ENCODE measurements around the gene LCN10. TPM values are rescaled to one million over a fixed set of nuclear protein-coding genes. Genes with fewer than 3 reads are reported as not detected.

LCN10 gene
- total and polyA plus RNA-seq, 9 of the 15 experiments (the other 6 are each of a cell fraction or from before 2014, with no cell fraction given): 0.10 to 0.21 (median 0.14) TPM; not detected in 6

DNA sequence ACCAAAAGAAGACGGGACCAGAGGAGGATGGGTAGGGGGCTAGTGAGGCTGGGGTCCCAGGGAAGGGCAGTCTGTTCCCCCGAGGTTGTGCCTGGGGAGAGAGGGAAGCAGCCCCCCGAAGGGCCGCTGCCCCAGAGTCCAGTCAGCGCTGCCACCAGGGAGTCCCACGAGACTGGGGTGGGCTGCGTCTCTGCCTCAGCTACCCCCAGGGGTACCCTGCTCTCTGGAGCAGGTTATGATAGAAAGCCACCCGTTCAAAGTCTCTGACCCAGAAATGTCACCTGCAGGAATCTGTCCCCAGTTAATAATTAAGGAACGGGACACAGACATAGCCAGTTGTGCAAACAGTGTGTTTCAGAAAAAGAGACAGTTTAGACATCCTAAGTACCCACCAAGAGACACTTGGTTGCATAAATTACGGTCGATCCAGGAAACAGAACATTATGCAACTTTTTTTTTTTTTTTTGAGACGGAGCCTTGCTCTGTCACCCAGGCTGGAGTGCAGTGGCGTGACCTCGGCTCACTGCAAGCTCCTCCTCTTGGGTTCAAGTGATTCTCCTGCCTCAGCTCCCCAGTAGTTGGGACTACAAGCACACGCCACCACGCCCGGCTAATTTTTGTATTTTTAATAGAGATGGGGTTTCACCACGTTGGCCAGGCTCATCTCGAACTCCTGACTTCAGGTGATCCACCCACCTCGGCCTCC, 44.8 kb downstream of the LCN10 start:
- Histone ChIP-seq H3K27ac (ENCODE audit: extremely low read depth, low read depth, low read length) (no peak overlapping the region), H3K9ac (ENCODE audit: insufficient read depth in 1 of 2, low read depth in 2 of 2, low read length in 2 of 2) (0 out of 4 replicates have a peak overlapping the region, but pooled peaks of 1 of the 2 experiments have one; percentile 18), H3K9me1 (ENCODE audit: control insufficient read depth, insufficient read depth, low read length) (no peaks in the 10 kb centered on the region), H3K79me2 (ENCODE audit: control insufficient read depth, insufficient read depth, low read length) (no peaks in the 10 kb centered on the region), H4K20me1 (replicated peaks; ENCODE audit: control insufficient read depth, insufficient read depth, low read length) (no peaks in the 10 kb centered on the region), H3K4me1 (replicated peaks in 1 of 2; ENCODE audit: control insufficient read depth in 2 of 2, insufficient read depth in 2 of 2, low read length in 2 of 2) (peaks cover 15 to 55% of the 10 kb centered on the region in 2 experiments; a peak in 4 of 5 replicates), H3K4me3 (no peak overlapping the region), H3K27me3 (ENCODE audit: control insufficient read depth in 2 of 2, insufficient read depth in 2 of 2, low read length in 2 of 2) (no peaks in the 10 kb centered on the region), H3K9me3 (replicated peaks; ENCODE audit: control insufficient read depth, insufficient read depth, low read depth, low read length) (no peaks in the 10 kb centered on the region), H2AFZ (ENCODE audit: low read depth, low read length) (peak overlapping the region; percentile 63; the same call in 1 of the 2 replicates), H3K36me3 (ENCODE audit: control insufficient read depth, insufficient read depth, low read length) (no peaks in the 10 kb centered on the region), H3K4me2 (ENCODE audit: insufficient read depth, low read length) (no peak overlapping the region)
- ATAC-seq: no peak
- 35% methylated on average over 13 of the region's 20 CpGs for whole genome bisulfite sequencing (ENCODE audit: insufficient coverage, low coverage, missing lambda C conversion rate)
- ChIA-PET CTCF (ENCODE audit: low intra/inter-chr PET ratio) (no interaction called here), POLR2A (interaction anchor here (0.6 to 1.9 kb wide), 6 partner anchors 8 to 35 kb away, joined by 3 to 7 read pairs (median 3); partner anchors contain the start of genes AGPAT2 and EGFL7)
- intact Hi-C loops (cut with micrococcal nuclease) (no loop called here), in situ Hi-C loops (cut with MboI) (no loop called here)
- no TSS peak for BruUV-seq (replicated peaks)
- DNase-seq (ENCODE audit: extremely low read depth in 1 of 4, low spot score in 3 of 4): no peak
- TF ChIP-seq ZBTB7A (IDR thresholded peaks at IDR 0.05; ENCODE audit: borderline replicate concordance, control insufficient read depth, low read depth, low read length) (0 out of 2 replicates have a peak, but pooled peaks have one; percentile 24), ZNF668 (CRISPR knock-in tag; IDR thresholded peaks at IDR 0.05) (no peak), STAT5A (IDR thresholded peaks at IDR 0.05; ENCODE audit: borderline replicate concordance, low read length) (no peak), HDAC8 (tag; IDR thresholded peaks at IDR 0.05) (no peak), ZNF717 (CRISPR knock-in tag; IDR thresholded peaks at IDR 0.05) (no peak), ZNF384 (IDR thresholded peaks at IDR 0.05; ENCODE audit: low read depth, low read length) (peak; percentile 56), SMARCA4 (IDR thresholded peaks at IDR 0.05) (no peak), NR1H2 (CRISPR knock-in tag; IDR thresholded peaks at IDR 0.05) (no peak), CEBPB (tag; IDR thresholded peaks at IDR 0.05) (peak; percentile 67), SMARCA5 (IDR thresholded peaks at IDR 0.05) (no peak), MEF2A (IDR thresholded peaks at IDR 0.05; ENCODE audit: control insufficient read depth, low read depth, low read length) (no peak), ZEB2 (IDR thresholded peaks at IDR 0.05) (no peak), PCBP1 (IDR thresholded peaks at IDR 0.05; ENCODE audit: low read depth, low read length, poor library complexity, severe bottlenecking) (no peak), FOXA3 (CRISPR knock-in tag; conservative IDR thresholded peaks at IDR 0.05 in 1 of 2, IDR thresholded peaks at IDR 0.05 in 1 of 2) (no peak), STAG1 (CRISPR knock-in tag; IDR thresholded peaks at IDR 0.05; ENCODE audit: borderline replicate concordance) (no peak)
- TF ChIP-seq, protein P1, sequence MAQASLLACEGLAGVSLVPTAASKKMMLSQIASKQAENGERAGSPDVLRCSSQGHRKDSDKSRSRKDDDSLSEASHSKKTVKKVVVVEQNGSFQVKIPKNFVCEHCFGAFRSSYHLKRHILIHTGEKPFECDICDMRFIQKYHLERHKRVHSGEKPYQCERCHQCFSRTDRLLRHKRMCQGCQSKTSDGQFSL (CRISPR knock-in tag; IDR thresholded peaks at IDR 0.05): no peak
- TF ChIP-seq, protein P1 (tag; IDR thresholded peaks at IDR 0.05): no peak
- TF ChIP-seq, protein P2, sequence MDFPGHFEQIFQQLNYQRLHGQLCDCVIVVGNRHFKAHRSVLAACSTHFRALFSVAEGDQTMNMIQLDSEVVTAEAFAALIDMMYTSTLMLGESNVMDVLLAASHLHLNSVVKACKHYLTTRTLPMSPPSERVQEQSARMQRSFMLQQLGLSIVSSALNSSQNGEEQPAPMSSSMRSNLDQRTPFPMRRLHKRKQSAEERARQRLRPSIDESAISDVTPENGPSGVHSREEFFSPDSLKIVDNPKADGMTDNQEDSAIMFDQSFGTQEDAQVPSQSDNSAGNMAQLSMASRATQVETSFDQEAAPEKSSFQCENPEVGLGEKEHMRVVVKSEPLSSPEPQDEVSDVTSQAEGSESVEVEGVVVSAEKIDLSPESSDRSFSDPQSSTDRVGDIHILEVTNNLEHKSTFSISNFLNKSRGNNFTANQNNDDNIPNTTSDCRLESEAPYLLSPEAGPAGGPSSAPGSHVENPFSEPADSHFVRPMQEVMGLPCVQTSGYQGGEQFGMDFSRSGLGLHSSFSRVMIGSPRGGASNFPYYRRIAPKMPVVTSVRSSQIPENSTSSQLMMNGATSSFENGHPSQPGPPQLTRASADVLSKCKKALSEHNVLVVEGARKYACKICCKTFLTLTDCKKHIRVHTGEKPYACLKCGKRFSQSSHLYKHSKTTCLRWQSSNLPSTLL (IDR thresholded peaks at IDR 0.05): no peak
- FAIRE-seq: no peak
